ENCODE data around the gene MAN2B1. TPM values are rescaled to one million over a fixed set of nuclear protein-coding genes. Genes with fewer than 3 reads are reported as not detected.
A peak's percentile ranks its signal among the peaks of the same experiment; 100 is the strongest.
"Not testable (repeated sequence)": the region's sequence is repeated elsewhere in the genome, so short reads cannot be mapped to it uniquely, and the experiment has no call there.

Gene MAN2B1
- total RNA-seq, 2 experiments from 2014 or later = 95.9 to 109 TPM

DNA sequence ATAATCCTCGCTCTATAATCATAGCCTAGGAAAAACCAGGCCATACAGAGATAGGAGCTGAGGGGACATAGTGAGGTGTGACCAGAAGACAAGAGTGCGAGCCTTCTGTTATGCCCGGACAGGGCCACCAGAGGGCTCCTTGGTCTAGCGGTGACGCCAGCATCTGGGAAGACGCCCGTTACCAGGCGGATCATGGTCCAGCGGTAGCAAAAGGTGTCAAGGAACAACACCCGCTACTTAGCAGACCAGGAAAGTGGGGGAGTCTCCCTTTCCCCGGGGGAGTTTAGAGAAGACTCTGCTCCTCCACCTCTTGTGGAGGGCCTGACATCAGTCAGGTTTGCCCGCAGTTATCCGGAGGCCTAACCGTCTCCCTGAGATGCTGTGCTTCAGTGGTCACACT lies 45.5 kb upstream of the MAN2B1 start:
- peaks cover 58% of the 10 kb centered on the region for H3K36me3 ChIP-seq (ENCODE audit: insufficient read depth, low read length)
- H3K9me3 ChIP-seq (ENCODE audit: control insufficient read depth in 1 of 2, insufficient read depth in 1 of 2, low read length in 2 of 2); intact Hi-C loops (cut with DNase I, micrococcal nuclease); H3K4me1 Mint-ChIP-seq (ENCODE audit: low read depth); H3K4me3 ChIP-seq (ENCODE audit: low read length); H3K27me3 Mint-ChIP-seq; H3K27me3 ChIP-seq (ENCODE audit: control insufficient read depth in 1 of 2, insufficient read depth in 2 of 2, low read length in 2 of 2); H3K27ac ChIP-seq (ENCODE audit: low read depth in 1 of 2, low read length in 2 of 2); ATAC-seq (ENCODE audit: poor library complexity); H3K9me3 Mint-ChIP-seq; H3K4me3 Mint-ChIP-seq; H3K27ac Mint-ChIP-seq; H3K4me1 ChIP-seq (ENCODE audit: insufficient read depth, low read length); POLR2A ChIA-PET: not testable (repeated sequence)
- TF ChIP-seq, protein P1, sequence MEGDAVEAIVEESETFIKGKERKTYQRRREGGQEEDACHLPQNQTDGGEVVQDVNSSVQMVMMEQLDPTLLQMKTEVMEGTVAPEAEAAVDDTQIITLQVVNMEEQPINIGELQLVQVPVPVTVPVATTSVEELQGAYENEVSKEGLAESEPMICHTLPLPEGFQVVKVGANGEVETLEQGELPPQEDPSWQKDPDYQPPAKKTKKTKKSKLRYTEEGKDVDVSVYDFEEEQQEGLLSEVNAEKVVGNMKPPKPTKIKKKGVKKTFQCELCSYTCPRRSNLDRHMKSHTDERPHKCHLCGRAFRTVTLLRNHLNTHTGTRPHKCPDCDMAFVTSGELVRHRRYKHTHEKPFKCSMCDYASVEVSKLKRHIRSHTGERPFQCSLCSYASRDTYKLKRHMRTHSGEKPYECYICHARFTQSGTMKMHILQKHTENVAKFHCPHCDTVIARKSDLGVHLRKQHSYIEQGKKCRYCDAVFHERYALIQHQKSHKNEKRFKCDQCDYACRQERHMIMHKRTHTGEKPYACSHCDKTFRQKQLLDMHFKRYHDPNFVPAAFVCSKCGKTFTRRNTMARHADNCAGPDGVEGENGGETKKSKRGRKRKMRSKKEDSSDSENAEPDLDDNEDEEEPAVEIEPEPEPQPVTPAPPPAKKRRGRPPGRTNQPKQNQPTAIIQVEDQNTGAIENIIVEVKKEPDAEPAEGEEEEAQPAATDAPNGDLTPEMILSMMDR (IDR thresholded peaks at IDR 0.05) = peak; percentile 13
- CTCF ChIA-PET = interaction anchor here (0.8 kb wide), 1 partner anchor 21 kb away, joined by 4 read pairs; no protein-coding TSS in a partner anchor
- H3K36me3 Mint-ChIP-seq (ENCODE audit: low read depth) = peaks cover 56% of the 10 kb centered on the region
- DNase-seq = peak in 2 of 14 experiments; percentile 40 to 48

- no peaks in the 10 kb centered on the region for H3K9me3 Mint-ChIP-seq
- no peaks in the 10 kb centered on the region for H3K27me3 ChIP-seq (ENCODE audit: control insufficient read depth in 1 of 2, insufficient read depth in 2 of 2, low read length in 2 of 2)
- H3K9me3 ChIP-seq (ENCODE audit: control insufficient read depth in 1 of 2, insufficient read depth in 1 of 2, low read length in 2 of 2) = no peaks in the 10 kb centered on the region
- POLR2A ChIA-PET = no interaction called here
- H3K4me3 ChIP-seq (ENCODE audit: low read length) = no peak overlapping the region
- H3K27ac Mint-ChIP-seq = no peak overlapping the region
- H3K4me3 Mint-ChIP-seq = no peak overlapping the region
- intact Hi-C loops (cut with DNase I, micrococcal nuclease) = no loop called here
- no peaks in the 10 kb centered on the region for H3K27me3 Mint-ChIP-seq
- ATAC-seq (ENCODE audit: poor library complexity) = no peak
- TF ChIP-seq, protein P1 (IDR thresholded peaks at IDR 0.05) = no peak
- CTCF ChIA-PET = no interaction called here
- no peaks in the 10 kb centered on the region for H3K4me1 Mint-ChIP-seq (ENCODE audit: low read depth)
- peak in 1 of 14 experiments; percentile 21 for DNase-seq
- peaks cover 56% of the 10 kb centered on the region for H3K36me3 Mint-ChIP-seq (ENCODE audit: low read depth)
- H3K36me3 ChIP-seq (ENCODE audit: insufficient read depth, low read length) = peaks cover 57% of the 10 kb centered on the region
- H3K27ac ChIP-seq (ENCODE audit: low read depth in 1 of 2, low read length in 2 of 2) = no peak overlapping the region
- H3K4me1 ChIP-seq (ENCODE audit: insufficient read depth, low read length) = no peaks in the 10 kb centered on the region
Measured at GRCh38 chr19:12711187-12711586, 44.6 kb upstream of the MAN2B1 start.

GRCh38 chr19:12708641-12709040 lies 42.1 kb upstream of the MAN2B1 start:
- Histone ChIP-seq H3K9me3 (ENCODE audit: control insufficient read depth in 1 of 2, insufficient read depth in 1 of 2, low read length in 2 of 2) (no peaks in the 10 kb centered on the region), H3K27me3 (ENCODE audit: control insufficient read depth in 1 of 2, insufficient read depth in 2 of 2, low read length in 2 of 2) (no peaks in the 10 kb centered on the region), H3K27ac (ENCODE audit: low read depth in 1 of 2, low read length in 2 of 2) (no peak overlapping the region), H3K4me3 (ENCODE audit: low read length) (no peak overlapping the region), H3K4me1 (ENCODE audit: insufficient read depth, low read length) (no peaks in the 10 kb centered on the region), H3K36me3 (ENCODE audit: insufficient read depth, low read length) (peaks cover 56% of the 10 kb centered on the region)
- POLR2A ChIA-PET = no interaction called here
- ATAC-seq (ENCODE audit: poor library complexity) = no peak
- no peak for DNase-seq
- no peak overlapping the region for H3K4me3 Mint-ChIP-seq
- H3K27me3 Mint-ChIP-seq = no peaks in the 10 kb centered on the region
- no peaks in the 10 kb centered on the region for H3K9me3 Mint-ChIP-seq
- TF ChIP-seq, protein P1 (IDR thresholded peaks at IDR 0.05) = no peak
- H3K27ac Mint-ChIP-seq = no peak overlapping the region
- CTCF ChIA-PET = interaction anchor here (1.1 kb wide), 1 partner anchor 52 kb away, joined by 3 read pairs; no protein-coding TSS in a partner anchor
- no peaks in the 10 kb centered on the region for H3K4me1 Mint-ChIP-seq (ENCODE audit: low read depth)
- peaks cover 68% of the 10 kb centered on the region for H3K36me3 Mint-ChIP-seq (ENCODE audit: low read depth)
- intact Hi-C loops (cut with DNase I, micrococcal nuclease) = no loop called here

Data from CD4-positive, alpha-beta T cell (primary cell).